GM12872 (cell line): ENCODE measurements around the gene SCN1A.

Experiments
- CTCF ChIP-seq: IDR thresholded peaks from 3 replicates; pipeline ENCODE4 v1.5.1; 2011; ENCODE audit warnings: low read depth, mild to moderate bottlenecking, low read length, moderate library complexity; ENCODE audit not compliant: insufficient read depth

The SCN1A gene

GRCh38 chr2:165969227-165969626 is 158.6 kb downstream of the SCN1A start:
- no peak for TF ChIP-seq CTCF

DNA sequence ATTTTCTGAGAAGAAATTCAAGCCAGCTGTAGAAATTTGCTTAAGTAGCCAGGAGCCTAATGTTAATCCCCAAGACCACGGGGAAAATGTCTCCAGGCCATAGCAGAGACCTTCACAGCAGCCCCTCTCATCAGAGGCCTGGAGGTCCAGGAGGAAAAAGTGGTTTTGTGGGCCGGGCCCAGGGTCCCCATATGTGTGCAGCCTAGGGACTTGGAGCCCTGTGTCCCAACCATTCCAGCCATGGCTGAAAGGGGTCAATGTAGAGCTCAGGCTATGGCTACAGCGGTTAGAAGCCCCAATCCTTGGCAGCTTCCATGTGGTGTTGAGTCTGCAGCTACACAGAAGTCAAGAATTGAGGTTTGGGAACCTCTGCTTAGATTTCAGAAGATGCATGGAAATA is 160.1 kb downstream of the SCN1A start:
- TF ChIP-seq CTCF, result no peak

- TF ChIP-seq CTCF, result no peak
These were observed 166.0 kb downstream of the SCN1A start for GRCh38 chr2:165961818-165962217.

- TF ChIP-seq CTCF, result no peak
These were observed 168.4 kb downstream of the SCN1A start for GRCh38 chr2:165959371-165959770.

DNA sequence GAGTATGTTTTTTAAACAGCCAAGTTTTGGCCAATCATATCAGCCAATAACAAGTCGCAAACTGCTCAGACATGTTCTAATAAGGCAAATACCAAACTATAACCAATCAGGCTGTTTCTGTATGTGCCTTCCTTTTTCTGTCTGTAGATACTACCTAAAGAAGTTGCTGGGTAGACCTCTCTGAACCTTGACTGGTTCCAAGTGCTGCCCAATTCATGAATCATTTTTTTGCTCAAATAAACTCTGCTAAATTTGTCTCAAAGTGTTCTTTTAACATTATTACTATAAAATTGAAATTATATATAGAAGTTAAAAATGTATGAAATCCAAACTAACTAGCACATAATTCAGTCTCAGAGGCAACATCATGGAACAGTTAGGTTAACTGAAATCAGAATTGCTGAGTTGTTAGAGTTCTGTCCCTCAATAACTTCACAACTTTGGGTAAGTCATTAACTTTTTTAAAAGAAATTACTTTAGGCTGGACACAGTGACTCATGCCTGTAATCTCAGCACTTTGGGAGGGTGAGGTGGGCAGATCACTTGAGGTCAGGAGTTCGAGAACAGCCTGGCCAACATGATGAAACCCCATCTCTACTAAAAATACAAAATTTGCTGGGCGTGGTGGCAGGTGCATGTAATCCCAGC is 169.4 kb downstream of the SCN1A start:
- TF ChIP-seq CTCF, result no peak

DNA sequence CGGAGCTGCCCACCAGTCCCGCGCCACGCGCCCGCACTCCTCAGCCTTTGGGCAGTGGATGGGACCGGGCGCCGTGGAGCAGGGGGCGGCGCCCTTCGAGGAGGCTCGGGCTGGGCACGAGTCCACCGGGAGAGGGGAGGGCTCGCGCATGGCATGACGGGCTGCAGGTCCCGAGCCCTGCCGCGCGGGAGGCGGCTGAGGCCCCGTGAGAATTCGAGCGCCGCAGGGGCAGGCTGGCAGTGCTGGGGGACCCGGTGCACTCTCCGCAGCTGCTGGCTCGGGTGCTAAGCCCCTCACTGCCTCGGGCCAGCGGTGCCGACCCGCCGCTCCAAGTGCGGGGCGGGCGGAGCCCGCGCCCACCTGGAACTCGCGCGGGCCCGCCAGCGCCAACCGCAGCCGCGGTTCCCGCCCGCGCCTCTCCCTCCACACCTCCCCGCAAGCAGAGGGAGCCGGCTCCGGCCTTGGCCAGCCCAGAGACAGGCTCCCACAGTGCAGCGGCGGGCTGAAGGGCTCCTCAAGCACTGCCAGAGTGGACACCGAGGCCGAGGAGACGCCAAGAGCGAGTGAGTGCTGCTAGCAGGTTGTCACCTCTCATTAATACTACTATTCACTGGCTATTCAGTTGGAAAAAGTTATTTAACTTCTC is 170.7 kb downstream of the SCN1A start:
- TF ChIP-seq CTCF, result no peak

DNA sequence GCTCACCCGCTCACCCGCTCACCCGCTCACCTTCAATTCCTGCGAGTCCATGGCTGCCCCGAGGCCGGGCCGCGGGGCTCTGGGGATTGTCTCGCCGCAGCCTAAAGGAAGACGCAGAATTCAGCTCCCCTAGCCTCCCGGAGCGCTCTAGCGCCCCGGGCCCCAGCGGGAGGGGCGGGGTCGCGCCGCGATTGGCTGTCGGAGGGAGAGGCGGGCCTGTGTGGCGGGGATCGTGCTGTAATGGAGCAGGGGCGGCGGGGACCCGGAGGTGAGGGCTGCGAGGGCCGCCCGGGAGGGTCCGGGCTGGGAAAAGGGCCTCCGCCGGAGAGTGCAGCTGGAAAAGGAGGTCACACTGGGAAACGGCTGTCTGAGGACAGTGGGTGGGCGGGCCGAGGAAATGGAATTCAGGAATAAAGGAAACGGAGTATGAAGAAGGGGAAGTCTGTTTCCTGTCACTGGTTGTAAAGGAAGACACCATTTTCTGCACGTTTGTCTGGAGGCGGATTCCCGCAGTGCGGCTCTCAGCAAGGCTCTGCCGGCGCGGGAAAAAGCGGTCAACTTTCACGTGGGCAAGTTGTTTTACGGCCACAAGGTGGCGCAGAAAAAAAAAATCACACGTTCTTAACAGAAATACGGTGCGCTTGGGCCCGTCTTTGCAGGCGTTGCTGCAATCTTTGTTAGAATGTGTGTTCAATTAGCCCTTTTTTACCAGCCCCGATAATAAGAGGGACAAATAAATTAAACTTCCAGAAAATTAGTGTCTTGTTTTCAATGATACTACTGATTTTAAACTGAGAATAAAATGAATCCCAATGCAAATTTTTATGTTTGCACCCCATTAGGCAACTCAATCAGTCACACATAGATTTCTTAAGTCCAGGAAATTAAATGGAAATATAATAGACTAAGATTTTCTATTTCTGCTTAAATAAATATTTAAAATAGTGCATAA is 173.9 kb downstream of the SCN1A start, which contains the start of gene TTC21B:
TSS of gene TTC21B (minus strand) at position 122 of the 952 bp plus-strand sequence. CDS start at position 51, 71 bp downstream.
- TF ChIP-seq CTCF, result peak; percentile 79
